ENCODE data around the gene CFAP107. TPM values are rescaled to one million over a fixed set of nuclear protein-coding genes. Genes with fewer than 3 reads are reported as not detected.

CFAP107 gene
- polyA plus RNA-seq, 2 of the 4 experiments (the other 2 are of a cell fraction): not detected

- Histone ChIP-seq H3K4me3 (no peak overlapping the region), H3K4me2 (no peak overlapping the region), H3K27ac (no peak overlapping the region), H3K4me1 (no peaks in the 10 kb centered on the region), H3K9me3 (peaks cover 4% of the 10 kb centered on the region; the same call in 1 of the 3 replicates)
- ChIA-PET POLR2A (no interaction called here), CTCF (no interaction called here)
- ATAC-seq: no peak
- 0% methylated on average over 1 of the region's 1 CpG for WGBS (ENCODE audit: missing lambda C conversion rate)
- no peak for FAIRE-seq
- no peak for TF ChIP-seq NPAS2 (CRISPR knock-in tag; IDR thresholded peaks at IDR 0.05; ENCODE audit: borderline replicate concordance)
- no peak for DNase-seq (ENCODE audit: low read depth in 1 of 2, low spot score in 1 of 2)
These were observed 7.1 kb upstream of the CFAP107 start for GRCh38 chr1:12738934-12739333.

DNA sequence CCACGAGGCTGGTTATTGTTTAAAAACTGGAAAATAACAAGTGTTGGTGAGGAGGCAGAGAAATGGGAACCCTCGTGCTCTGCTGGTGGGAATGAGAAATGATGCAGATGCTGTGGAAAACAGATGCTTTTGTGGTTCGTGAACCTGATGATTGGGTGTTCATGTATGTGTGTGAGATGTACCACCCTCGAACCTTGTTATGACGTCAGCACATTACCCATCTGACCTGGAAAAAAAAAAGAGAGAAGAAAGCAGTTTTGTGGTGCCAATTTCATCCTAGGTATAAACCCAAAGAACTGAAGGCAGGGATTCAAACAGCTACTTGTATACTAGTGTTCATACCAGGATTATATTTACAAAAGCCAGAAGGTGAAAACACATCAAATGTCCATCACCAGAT, 6.4 kb upstream of the CFAP107 start:
- FAIRE-seq (no peak), ATAC-seq (no peak), DNase-seq (ENCODE audit: low read depth in 1 of 2, low spot score in 1 of 2) (no peak)
- WGBS (ENCODE audit: missing lambda C conversion rate): 6% methylated on average over 5 of the region's 5 CpGs
- TF ChIP-seq HDAC2 (IDR thresholded peaks at IDR 0.05) (no peak), POLR2A (IDR thresholded peaks at IDR 0.05; ENCODE audit: low read length) (no peak), SMC3 (IDR thresholded peaks at IDR 0.05) (no peak), PBX3 (IDR thresholded peaks at IDR 0.05) (no peak), BCL3 (IDR thresholded peaks at IDR 0.05) (no peak), CHD2 (IDR thresholded peaks at IDR 0.05; ENCODE audit: low read length, partially characterized antibody) (no peak)
- Histone ChIP-seq H3K9me3 (peaks cover 4% of the 10 kb centered on the region; the same call in 1 of the 3 replicates), H3K27ac (no peak overlapping the region), H3K4me3 (no peak overlapping the region), H3K4me2 (no peak overlapping the region), H3K4me1 (no peaks in the 10 kb centered on the region)
- ChIA-PET POLR2A (no interaction called here), CTCF (interaction anchor here (0.9 kb wide), 1 partner anchor 13 kb away, joined by 4 read pairs; no protein-coding TSS in a partner anchor)

GRCh38 chr1:12741946-12742345, 4.1 kb upstream of the CFAP107 start:
- POLR2A ChIA-PET: no interaction called here
- 39% methylated on average over 3 of the region's 3 CpGs for WGBS (ENCODE audit: missing lambda C conversion rate)
- Histone ChIP-seq H3K4me2 (no peak overlapping the region), H3K27ac (no peak overlapping the region), H3K4me3 (no peak overlapping the region), H3K9me3 (no peaks in the 10 kb centered on the region), H3K4me1 (no peaks in the 10 kb centered on the region)
- CTCF ChIA-PET: no interaction called here
- no peak for TF ChIP-seq HOXB13 (CRISPR knock-in tag; IDR thresholded peaks at IDR 0.05; ENCODE audit: low read depth)
- no peak for TF ChIP-seq BCL3 (IDR thresholded peaks at IDR 0.05)
- no peak for TF ChIP-seq POLR2A (IDR thresholded peaks at IDR 0.05; ENCODE audit: low read length)
- TF ChIP-seq HES2 (IDR thresholded peaks at IDR 0.05): no peak
- TF ChIP-seq NR3C1 (IDR thresholded peaks at IDR 0.05): no peak
- TF ChIP-seq FOSB (CRISPR knock-in tag; IDR thresholded peaks at IDR 0.05): no peak
- TF ChIP-seq MYC (IDR thresholded peaks at IDR 0.05; ENCODE audit: borderline replicate concordance, low read length): no peak
- TF ChIP-seq RFX5 (IDR thresholded peaks at IDR 0.05): no peak
- no peak for TF ChIP-seq RCOR1 (IDR thresholded peaks at IDR 0.05; ENCODE audit: low read depth, low read length)
- FAIRE-seq (no peak), DNase-seq (ENCODE audit: low read depth in 1 of 2, low spot score in 1 of 2) (no peak), ATAC-seq (no peak)

GRCh38 chr1:12745126-12745991, 641 bp upstream of the CFAP107 start:
- WGBS (ENCODE audit: missing lambda C conversion rate): 12% methylated on average over 3 of the region's 3 CpGs
- H3K27ac ChIP-seq: no peak overlapping the region
- POLR2A ChIA-PET: no interaction called here
- ATAC-seq (no peak), DNase-seq (ENCODE audit: low read depth in 1 of 2, low spot score in 1 of 2) (no peak), FAIRE-seq (no peak)
- H3K4me3 ChIP-seq: no peak overlapping the region
- CTCF ChIA-PET: interaction anchor here (1.0 kb wide), 1 partner anchor 620 kb away, joined by 3 read pairs; no protein-coding TSS in a partner anchor
- H3K9me3 ChIP-seq: peaks cover 10% of the 10 kb centered on the region; the same call in 1 of the 3 replicates
- H3K4me2 ChIP-seq: no peak overlapping the region
- H3K4me1 ChIP-seq: no peaks in the 10 kb centered on the region
- TF ChIP-seq MYC (IDR thresholded peaks at IDR 0.05; ENCODE audit: borderline replicate concordance, low read length): no peak
- TF ChIP-seq, protein P1, sequence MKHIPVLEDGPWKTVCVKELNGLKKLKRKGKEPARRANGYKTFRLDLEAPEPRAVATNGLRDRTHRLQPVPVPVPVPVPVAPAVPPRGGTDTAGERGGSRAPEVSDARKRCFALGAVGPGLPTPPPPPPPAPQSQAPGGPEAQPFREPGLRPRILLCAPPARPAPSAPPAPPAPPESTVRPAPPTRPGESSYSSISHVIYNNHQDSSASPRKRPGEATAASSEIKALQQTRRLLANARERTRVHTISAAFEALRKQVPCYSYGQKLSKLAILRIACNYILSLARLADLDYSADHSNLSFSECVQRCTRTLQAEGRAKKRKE (CRISPR knock-in tag; IDR thresholded peaks at IDR 0.05; ENCODE audit: low read depth): no peak
- no peak for TF ChIP-seq MAZ (IDR thresholded peaks at IDR 0.05; ENCODE audit: borderline replicate concordance, low read depth, low read length)
- TF ChIP-seq TP53 (CRISPR knock-in tag; IDR thresholded peaks at IDR 0.05): no peak
- no peak for TF ChIP-seq CHD4 (IDR thresholded peaks at IDR 0.05; ENCODE audit: borderline replicate concordance)
- no peak for TF ChIP-seq FOSL2 (IDR thresholded peaks at IDR 0.05)
- TF ChIP-seq FOSL2 (CRISPR knock-in tag; IDR thresholded peaks at IDR 0.05): no peak
- TF ChIP-seq RAD21 (conservative IDR thresholded peaks at IDR 0.05 in 1 of 2, IDR thresholded peaks at IDR 0.05 in 1 of 2): no peak
- TF ChIP-seq FOXS1 (CRISPR knock-in tag; IDR thresholded peaks at IDR 0.05): no peak
- no peak for TF ChIP-seq TFCP2L1 (CRISPR knock-in tag; IDR thresholded peaks at IDR 0.05)
- TF ChIP-seq CEBPB (IDR thresholded peaks at IDR 0.05): no peak
- no peak for TF ChIP-seq KDM5A (IDR thresholded peaks at IDR 0.05)
- no peak for TF ChIP-seq MAFK (IDR thresholded peaks at IDR 0.05; ENCODE audit: partially characterized antibody)
